Parathyroid adenoma (tissue), 2 donors: ENCODE data around the gene GPR63.

ENCODE experiments used
- H2AFZ ChIP-seq: fragments of 300-600 bp; sonication (generic); one replicate; pipeline ENCODE4 v1.7.0; 2017; ENCODE audit warnings: antibody characterized with exemption, mild to moderate bottlenecking
- H3K27ac ChIP-seq: fragments of 300-600 bp; sonication (generic); one replicate; pipeline ENCODE4 v1.7.0; 2017
- H3K27me3 ChIP-seq: fragments of 300-600 bp; sonication (generic); one replicate; pipeline ENCODE4 v1.7.0; 2017; ENCODE audit warnings: low read length; ENCODE audit not compliant: control insufficient read depth, insufficient read depth
- H3K36me3 ChIP-seq: fragments of 300-600 bp; sonication (generic); one replicate; pipeline ENCODE4 v1.7.0; 2017; ENCODE audit warnings: low read length; ENCODE audit not compliant: control insufficient read depth, insufficient read depth
- H3K4me1 ChIP-seq: fragments of 300-600 bp; sonication (generic); one replicate; pipeline ENCODE4 v1.7.0; 2017; ENCODE audit warnings: control low read depth
- H3K4me2 ChIP-seq: fragments of 300-600 bp; sonication (generic); one replicate; pipeline ENCODE4 v1.7.0; 2017; ENCODE audit warnings: low read length
- H3K4me3 ChIP-seq: fragments of 300-600 bp; sonication (generic); one replicate; pipeline ENCODE4 v1.7.0; 2017; ENCODE audit warnings: low read depth, low read length
- H3K79me2 ChIP-seq: fragments of 300-600 bp; sonication (generic); one replicate; pipeline ENCODE4 v1.7.0; 2017; ENCODE audit warnings: control low read depth
- H3K9ac ChIP-seq: fragments of 300-600 bp; sonication (generic); one replicate; pipeline ENCODE4 v1.7.0; 2017; ENCODE audit warnings: mild to moderate bottlenecking
- H3K9me3 ChIP-seq: fragments of 300-600 bp; sonication (generic); one replicate; pipeline ENCODE4 v1.7.0; 2017; ENCODE audit warnings: low read length; ENCODE audit not compliant: control insufficient read depth
- TF ChIP-seq, protein P1 (sequence below): fragments of 300-600 bp; sonication (generic); IDR thresholded peaks from one replicate; pipeline ENCODE4 v1.7.0; 2017; ENCODE audit warnings: antibody characterized with exemption, mild to moderate bottlenecking
- donor health status: primary hyperparathyroidism.

Gene GPR63

GRCh38 chr6:96862560-96862959 is 25.3 kb upstream of the GPR63 start:
- Histone ChIP-seq H3K79me2 (no peaks in the 10 kb centered on the region), H3K4me3 (no peak overlapping the region), H3K27ac (no peak overlapping the region), H3K27me3 (no peaks in the 10 kb centered on the region), H3K4me1 (no peaks in the 10 kb centered on the region), H3K9ac (no peak overlapping the region), H3K9me3 (no peaks in the 10 kb centered on the region), H2AFZ (no peak overlapping the region), H3K36me3 (no peaks in the 10 kb centered on the region), H3K4me2 (no peak overlapping the region)
- TF ChIP-seq, protein P1, sequence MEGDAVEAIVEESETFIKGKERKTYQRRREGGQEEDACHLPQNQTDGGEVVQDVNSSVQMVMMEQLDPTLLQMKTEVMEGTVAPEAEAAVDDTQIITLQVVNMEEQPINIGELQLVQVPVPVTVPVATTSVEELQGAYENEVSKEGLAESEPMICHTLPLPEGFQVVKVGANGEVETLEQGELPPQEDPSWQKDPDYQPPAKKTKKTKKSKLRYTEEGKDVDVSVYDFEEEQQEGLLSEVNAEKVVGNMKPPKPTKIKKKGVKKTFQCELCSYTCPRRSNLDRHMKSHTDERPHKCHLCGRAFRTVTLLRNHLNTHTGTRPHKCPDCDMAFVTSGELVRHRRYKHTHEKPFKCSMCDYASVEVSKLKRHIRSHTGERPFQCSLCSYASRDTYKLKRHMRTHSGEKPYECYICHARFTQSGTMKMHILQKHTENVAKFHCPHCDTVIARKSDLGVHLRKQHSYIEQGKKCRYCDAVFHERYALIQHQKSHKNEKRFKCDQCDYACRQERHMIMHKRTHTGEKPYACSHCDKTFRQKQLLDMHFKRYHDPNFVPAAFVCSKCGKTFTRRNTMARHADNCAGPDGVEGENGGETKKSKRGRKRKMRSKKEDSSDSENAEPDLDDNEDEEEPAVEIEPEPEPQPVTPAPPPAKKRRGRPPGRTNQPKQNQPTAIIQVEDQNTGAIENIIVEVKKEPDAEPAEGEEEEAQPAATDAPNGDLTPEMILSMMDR: no peak

- no peak overlapping the region for H3K27ac ChIP-seq
- H3K27me3 ChIP-seq: no peaks in the 10 kb centered on the region
- H3K9me3 ChIP-seq: no peaks in the 10 kb centered on the region
- TF ChIP-seq, protein P1: no peak
- no peaks in the 10 kb centered on the region for H3K4me1 ChIP-seq
- no peaks in the 10 kb centered on the region for H3K79me2 ChIP-seq
- H3K9ac ChIP-seq: no peak overlapping the region
- no peaks in the 10 kb centered on the region for H3K36me3 ChIP-seq
- H3K4me3 ChIP-seq: no peak overlapping the region
- no peak overlapping the region for H3K4me2 ChIP-seq
- H2AFZ ChIP-seq: no peak overlapping the region
Measured at GRCh38 chr6:96861588-96861987, 24.3 kb upstream of the GPR63 start.

DNA sequence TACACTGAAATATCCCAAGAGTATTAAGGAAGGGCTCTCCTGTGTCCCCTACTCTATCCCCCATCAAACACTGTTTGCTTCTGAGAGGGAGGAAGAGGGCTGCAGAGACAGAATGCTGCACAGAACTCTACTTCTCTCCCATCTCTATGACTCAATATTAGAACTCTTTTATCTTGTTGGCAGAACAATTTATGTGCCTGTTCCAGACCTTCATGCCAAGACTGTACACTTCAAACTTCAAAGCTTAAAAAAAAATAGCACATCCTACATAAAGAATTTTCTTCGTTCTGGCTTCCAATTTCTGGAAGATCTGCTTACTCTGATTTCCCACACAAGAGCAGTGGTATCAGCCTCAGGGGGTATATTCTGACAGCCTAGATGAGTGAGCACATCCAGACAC is 19.6 kb upstream of the GPR63 start:
- Histone ChIP-seq H3K36me3 (no peaks in the 10 kb centered on the region), H3K9ac (no peak overlapping the region), H3K9me3 (no peaks in the 10 kb centered on the region), H3K4me3 (no peak overlapping the region), H3K27ac (no peak overlapping the region), H3K4me1 (no peaks in the 10 kb centered on the region), H2AFZ (no peak overlapping the region), H3K79me2 (no peaks in the 10 kb centered on the region), H3K27me3 (no peaks in the 10 kb centered on the region), H3K4me2 (no peak overlapping the region)
- TF ChIP-seq, protein P1: no peak

DNA sequence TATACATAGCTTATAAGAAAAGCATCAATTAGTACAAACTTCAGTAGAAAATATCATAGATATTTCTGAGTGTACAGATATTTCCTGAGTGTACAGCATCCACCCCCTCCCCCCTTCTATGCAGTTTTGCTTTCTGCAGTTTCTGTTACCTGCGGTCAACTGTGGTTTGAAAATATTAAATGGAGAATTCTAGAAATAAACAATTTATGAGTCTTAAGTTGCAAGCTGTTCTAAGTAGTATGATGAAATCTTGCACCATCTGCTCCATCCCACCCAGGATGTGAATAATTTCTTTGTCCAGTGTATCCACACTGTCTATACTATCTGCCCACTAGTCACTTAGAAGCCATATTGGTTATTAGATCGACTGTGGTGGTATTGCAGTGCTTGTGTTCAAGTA is 15.8 kb upstream of the GPR63 start:
- H3K4me1 ChIP-seq: no peaks in the 10 kb centered on the region
- no peak overlapping the region for H3K27ac ChIP-seq
- no peak overlapping the region for H3K4me3 ChIP-seq
- no peaks in the 10 kb centered on the region for H3K9me3 ChIP-seq
- H3K27me3 ChIP-seq: no peaks in the 10 kb centered on the region
- no peak overlapping the region for H2AFZ ChIP-seq
- no peak overlapping the region for H3K9ac ChIP-seq
- no peak overlapping the region for H3K4me2 ChIP-seq
- no peaks in the 10 kb centered on the region for H3K79me2 ChIP-seq
- no peaks in the 10 kb centered on the region for H3K36me3 ChIP-seq
- TF ChIP-seq, protein P1: no peak

DNA sequence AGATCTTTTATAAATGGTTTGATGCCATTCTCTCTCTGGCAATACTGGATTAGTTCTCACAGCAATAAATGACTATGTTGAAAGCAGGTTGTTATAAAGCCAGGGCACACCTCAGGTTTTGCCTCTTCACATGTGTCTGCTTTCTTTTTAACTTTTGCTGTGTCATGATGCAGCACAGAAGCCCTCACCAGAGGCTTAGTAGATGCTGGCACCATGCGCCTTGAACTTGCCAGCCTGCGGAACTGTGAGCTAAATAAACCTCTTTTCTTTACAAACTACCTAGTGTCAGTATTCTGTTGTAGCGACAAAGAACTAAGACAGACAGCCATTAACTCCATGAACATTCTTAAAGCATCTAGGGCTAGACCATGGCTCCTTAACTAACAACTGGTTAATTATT is 15.3 kb upstream of the GPR63 start:
- Histone ChIP-seq H3K27ac (no peak overlapping the region), H3K36me3 (no peaks in the 10 kb centered on the region), H3K4me2 (no peak overlapping the region), H3K9me3 (no peaks in the 10 kb centered on the region), H3K9ac (no peak overlapping the region), H3K4me3 (no peak overlapping the region), H3K79me2 (no peaks in the 10 kb centered on the region), H3K27me3 (no peaks in the 10 kb centered on the region), H2AFZ (no peak overlapping the region), H3K4me1 (no peaks in the 10 kb centered on the region)
- TF ChIP-seq, protein P1: no peak
